ENCODE measurements around the gene ULK3.
A peak's percentile ranks its signal among the peaks of the same experiment; 100 is the strongest.

The ULK3 gene

DNA sequence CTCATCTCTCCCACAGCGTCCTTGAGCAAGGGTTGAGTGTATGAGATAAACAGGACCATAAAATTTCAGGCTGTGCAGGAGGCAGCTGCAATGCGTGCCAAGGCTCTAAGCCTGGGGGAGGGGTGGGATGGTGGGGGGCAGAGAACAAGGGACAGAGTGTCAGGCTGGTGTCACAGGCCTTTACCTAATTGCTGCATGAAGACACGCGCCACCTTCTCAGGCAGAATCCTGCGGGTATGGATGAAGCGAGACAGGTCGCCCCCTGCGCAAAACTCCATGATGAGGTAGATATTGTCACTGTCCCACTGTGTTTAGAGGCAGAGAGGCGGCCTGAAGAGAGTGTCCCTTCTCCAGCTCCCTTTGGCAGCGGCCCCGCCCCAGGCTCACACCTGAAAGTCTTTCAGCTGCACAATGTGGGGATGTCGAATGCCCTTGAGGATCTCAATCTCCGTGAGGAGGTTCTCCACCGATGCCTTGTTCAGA is 1.0 kb downstream of the ULK3 start:
- TF ChIP-seq, protein P1, sequence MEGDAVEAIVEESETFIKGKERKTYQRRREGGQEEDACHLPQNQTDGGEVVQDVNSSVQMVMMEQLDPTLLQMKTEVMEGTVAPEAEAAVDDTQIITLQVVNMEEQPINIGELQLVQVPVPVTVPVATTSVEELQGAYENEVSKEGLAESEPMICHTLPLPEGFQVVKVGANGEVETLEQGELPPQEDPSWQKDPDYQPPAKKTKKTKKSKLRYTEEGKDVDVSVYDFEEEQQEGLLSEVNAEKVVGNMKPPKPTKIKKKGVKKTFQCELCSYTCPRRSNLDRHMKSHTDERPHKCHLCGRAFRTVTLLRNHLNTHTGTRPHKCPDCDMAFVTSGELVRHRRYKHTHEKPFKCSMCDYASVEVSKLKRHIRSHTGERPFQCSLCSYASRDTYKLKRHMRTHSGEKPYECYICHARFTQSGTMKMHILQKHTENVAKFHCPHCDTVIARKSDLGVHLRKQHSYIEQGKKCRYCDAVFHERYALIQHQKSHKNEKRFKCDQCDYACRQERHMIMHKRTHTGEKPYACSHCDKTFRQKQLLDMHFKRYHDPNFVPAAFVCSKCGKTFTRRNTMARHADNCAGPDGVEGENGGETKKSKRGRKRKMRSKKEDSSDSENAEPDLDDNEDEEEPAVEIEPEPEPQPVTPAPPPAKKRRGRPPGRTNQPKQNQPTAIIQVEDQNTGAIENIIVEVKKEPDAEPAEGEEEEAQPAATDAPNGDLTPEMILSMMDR (IDR thresholded peaks at IDR 0.05; ENCODE audit: borderline replicate concordance, extremely low read depth, low read length, poor library complexity, severe bottlenecking): no peak
- no peak for TF ChIP-seq EZH2 (IDR thresholded peaks at IDR 0.05; ENCODE audit: borderline replicate concordance, low read depth, low read length, severe bottlenecking)
- ATAC-seq (ENCODE audit: insufficient read depth, low read depth) (no peak), DNase-seq (no peak)
- Histone ChIP-seq H3K36me3 (ENCODE audit: insufficient read depth, low read length) (peaks cover 43% of the 10 kb centered on the region), H4K20me1 (ENCODE audit: insufficient read depth, low read length) (peaks cover 3% of the 10 kb centered on the region; the same call in 1 of the 2 replicates), H3K9me3 (ENCODE audit: insufficient read depth, low read length, severe bottlenecking) (no peaks in the 10 kb centered on the region), H3K4me1 (ENCODE audit: insufficient read depth, low read length) (peaks cover 36% of the 10 kb centered on the region), H3K27me3 (ENCODE audit: insufficient read depth, low read length, poor library complexity) (no peaks in the 10 kb centered on the region), H3K4me3 (ENCODE audit: low read depth in 1 of 2, low read length in 2 of 2) (peak overlapping the region; percentile 30 to 69; a peak in 3 of 4 replicates), H3K27ac (ENCODE audit: low read length) (no peak overlapping the region; the same call in 1 of the 2 replicates), H3K9ac (ENCODE audit: low read depth, low read length) (peak overlapping the region; percentile 91), H2AFZ (ENCODE audit: low read depth, low read length) (peak overlapping the region; percentile 71; the same call in 1 of the 2 replicates), H3K4me2 (ENCODE audit: insufficient read depth, low read length) (peak overlapping the region; percentile 69), H3K79me2 (ENCODE audit: insufficient read depth, low read length) (peaks cover 15% of the 10 kb centered on the region)

DNA sequence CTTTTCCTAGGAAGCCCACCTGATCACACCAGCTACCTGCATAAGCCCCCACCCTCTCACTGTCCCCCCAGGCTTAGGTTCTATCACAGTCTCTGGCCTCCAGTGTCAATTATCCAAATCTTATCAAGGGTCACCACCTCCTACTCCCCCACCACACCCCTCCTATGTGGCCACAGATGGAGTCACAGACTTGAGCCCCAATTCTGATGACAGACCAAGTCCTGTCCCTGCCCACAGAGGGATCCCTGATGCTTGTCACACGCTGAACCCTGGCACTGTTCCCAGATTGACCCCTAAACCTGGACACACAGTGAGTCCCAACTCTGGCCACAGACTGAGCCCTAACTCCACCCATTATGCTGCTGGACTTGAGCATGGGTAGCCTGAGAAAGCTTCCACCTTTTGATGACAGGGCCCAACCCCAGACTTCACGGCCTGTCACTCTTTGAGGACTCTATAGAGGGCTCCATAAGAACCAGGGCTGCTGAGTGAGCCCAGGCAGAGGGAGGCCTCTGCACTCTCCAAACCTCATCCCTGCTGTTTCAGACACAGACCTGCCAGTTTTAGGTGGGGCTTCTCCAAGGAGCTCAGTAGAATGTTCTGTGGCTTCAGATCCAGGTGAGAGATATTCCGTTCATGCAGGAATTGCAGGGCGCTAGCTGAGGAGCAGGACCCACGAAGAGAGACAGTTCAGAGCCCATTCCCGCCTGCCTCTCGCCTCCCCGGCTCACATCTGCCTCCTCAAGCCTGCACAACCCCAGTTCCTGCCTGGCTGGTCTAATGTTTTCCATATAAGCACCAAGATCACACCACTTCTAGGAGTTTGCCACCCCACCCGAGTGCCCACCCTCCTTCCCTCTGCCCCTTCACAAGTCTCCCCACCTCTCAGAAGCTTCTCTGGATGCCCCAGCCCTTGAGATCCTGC is 1.8 kb downstream of the ULK3 start:
- no peak for ATAC-seq (ENCODE audit: insufficient read depth, low read depth)
- peaks cover 36% of the 10 kb centered on the region for H3K4me1 ChIP-seq (ENCODE audit: insufficient read depth, low read length)

DNA sequence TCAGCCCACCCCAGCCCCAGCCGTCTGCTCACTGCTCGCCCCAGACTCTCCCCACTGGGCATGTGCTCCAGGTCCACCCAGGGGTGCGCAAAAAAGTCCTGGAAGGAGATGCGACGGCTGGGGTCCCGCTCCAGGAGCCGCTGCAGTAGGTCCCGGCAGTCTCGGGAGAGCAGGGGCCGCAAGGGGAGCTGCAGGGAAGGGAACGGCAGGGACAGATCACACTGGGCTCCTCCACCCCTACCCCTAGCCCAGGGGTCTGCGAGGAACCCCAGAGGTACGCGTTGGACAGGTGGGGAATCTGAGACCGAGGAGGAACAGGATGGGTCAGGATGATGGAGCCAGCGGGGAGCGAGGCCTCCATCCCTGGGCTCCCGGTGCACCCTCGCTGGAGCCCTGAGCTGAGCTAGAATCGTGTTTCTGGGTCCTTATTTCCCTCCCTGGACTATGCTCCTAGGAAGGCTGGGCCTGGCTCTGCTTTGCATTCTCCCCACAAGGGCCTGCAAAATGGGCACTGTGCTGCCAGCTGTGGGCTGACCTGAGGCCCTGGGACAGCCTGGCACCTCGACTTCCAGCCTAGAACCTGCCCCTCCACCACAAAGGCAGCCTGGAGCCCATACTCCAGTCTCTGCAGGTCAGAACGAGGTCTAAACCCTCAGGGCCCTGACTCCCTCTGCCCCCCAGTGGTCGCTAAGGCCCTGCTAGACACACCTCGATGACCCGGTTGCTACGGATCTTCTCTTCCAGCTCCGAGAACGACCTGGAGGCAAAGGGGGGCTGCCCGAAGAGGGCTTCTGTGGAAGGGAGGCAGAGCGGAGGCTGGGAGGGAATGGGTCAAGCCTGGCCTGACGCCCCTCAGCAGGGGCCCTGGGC is 3.2 kb downstream of the ULK3 start:
- peaks cover 15% of the 10 kb centered on the region for H3K79me2 ChIP-seq (ENCODE audit: insufficient read depth, low read length)
- no peak for DNase-seq
- H3K4me1 ChIP-seq (ENCODE audit: insufficient read depth, low read length): peaks cover 36% of the 10 kb centered on the region
- no peaks in the 10 kb centered on the region for H3K9me3 ChIP-seq (ENCODE audit: insufficient read depth, low read length, severe bottlenecking)
- no peak overlapping the region for H3K9ac ChIP-seq (ENCODE audit: low read depth, low read length)
- no peak overlapping the region for H3K4me2 ChIP-seq (ENCODE audit: insufficient read depth, low read length)
- no peak overlapping the region for H3K4me3 ChIP-seq (ENCODE audit: low read depth in 1 of 2, low read length in 2 of 2)
- H3K36me3 ChIP-seq (ENCODE audit: insufficient read depth, low read length): peaks cover 45% of the 10 kb centered on the region
- TF ChIP-seq EZH2 (IDR thresholded peaks at IDR 0.05; ENCODE audit: borderline replicate concordance, low read depth, low read length, severe bottlenecking): no peak
- TF ChIP-seq, protein P1 (IDR thresholded peaks at IDR 0.05; ENCODE audit: borderline replicate concordance, extremely low read depth, low read length, poor library complexity, severe bottlenecking): peak; percentile 25
- H4K20me1 ChIP-seq (ENCODE audit: insufficient read depth, low read length): peaks cover 3% of the 10 kb centered on the region; the same call in 1 of the 2 replicates
- H2AFZ ChIP-seq (ENCODE audit: low read depth, low read length): no peak overlapping the region
- no peaks in the 10 kb centered on the region for H3K27me3 ChIP-seq (ENCODE audit: insufficient read depth, low read length, poor library complexity)
- no peak overlapping the region for H3K27ac ChIP-seq (ENCODE audit: low read length)
- no peak for ATAC-seq (ENCODE audit: insufficient read depth, low read depth)

More for the DNA sequence above, 1.8 kb downstream of the ULK3 start:
- H3K79me2 ChIP-seq (ENCODE audit: insufficient read depth, low read length): peaks cover 15% of the 10 kb centered on the region
- H4K20me1 ChIP-seq (ENCODE audit: insufficient read depth, low read length): peaks cover 3% of the 10 kb centered on the region; the same call in 1 of the 2 replicates
- H2AFZ ChIP-seq (ENCODE audit: low read depth, low read length): no peak overlapping the region
- no peak for DNase-seq
- H3K9ac ChIP-seq (ENCODE audit: low read depth, low read length): peak overlapping the region; percentile 91
- H3K9me3 ChIP-seq (ENCODE audit: insufficient read depth, low read length, severe bottlenecking): no peaks in the 10 kb centered on the region
- H3K27me3 ChIP-seq (ENCODE audit: insufficient read depth, low read length, poor library complexity): no peaks in the 10 kb centered on the region
- H3K27ac ChIP-seq (ENCODE audit: low read length): no peak overlapping the region; the same call in 1 of the 2 replicates
- peak overlapping the region; percentile 69 for H3K4me2 ChIP-seq (ENCODE audit: insufficient read depth, low read length)
- TF ChIP-seq, protein P1 (IDR thresholded peaks at IDR 0.05; ENCODE audit: borderline replicate concordance, extremely low read depth, low read length, poor library complexity, severe bottlenecking): no peak
- TF ChIP-seq EZH2 (IDR thresholded peaks at IDR 0.05; ENCODE audit: borderline replicate concordance, low read depth, low read length, severe bottlenecking): no peak
- peak overlapping the region in 1 of 2 experiments; percentile 69; a peak in 1 of 4 replicates for H3K4me3 ChIP-seq (ENCODE audit: low read depth in 1 of 2, low read length in 2 of 2)
- H3K36me3 ChIP-seq (ENCODE audit: insufficient read depth, low read length): peaks cover 49% of the 10 kb centered on the region
